DND-41 (cell line): Measurements from ENCODE around the gene TRIM31.
"Not testable (repeated sequence)": the region's sequence is repeated elsewhere in the genome, so short reads cannot be mapped to it uniquely, and the experiment has no call there.

Source experiments
- ATAC-seq: fragments of 200-7000 bp; cut with Tn5 transposase; 3 replicates; pipeline ENCODE4 v1.9.1; 2021; ENCODE audit warnings: low read depth; ENCODE audit not compliant: insufficient read depth
- DNase-seq: peaks from one replicate; pipeline ENCODE4 v3.0.0-alpha.2; 2020
- H2AFZ ChIP-seq: 2 replicates; pipeline ENCODE4 v1.6.0; 2012; ENCODE audit warnings: low read depth, low read length
- H3K27ac ChIP-seq: 2 replicates; pipeline ENCODE4 v1.5.1; 2012; ENCODE audit warnings: low read length, inconsistent platforms
- H3K27me3 ChIP-seq: fragments of 200-600 bp; sonication (generic); 2 replicates; pipeline ENCODE4 v1.6.0; 2012; ENCODE audit warnings: low read length, mild to moderate bottlenecking, inconsistent platforms; ENCODE audit not compliant: insufficient read depth, poor library complexity
- H3K36me3 ChIP-seq: 2 replicates; pipeline ENCODE4 v1.5.1; 2012; ENCODE audit warnings: low read length, inconsistent platforms; ENCODE audit not compliant: insufficient read depth
- H3K4me1 ChIP-seq: 2 replicates; pipeline ENCODE4 v1.5.1; 2012; ENCODE audit warnings: mild to moderate bottlenecking, low read length; ENCODE audit not compliant: insufficient read depth
- H3K4me2 ChIP-seq: 2 replicates; pipeline ENCODE4 v1.6.0; 2012; ENCODE audit warnings: mild to moderate bottlenecking, moderate library complexity, low read length, inconsistent platforms; ENCODE audit not compliant: insufficient read depth
- H3K4me3 ChIP-seq, 2 experiments: fragments of 200-600 bp in 1 of 2; shearing (Covaris generic) in 1 of 2; 2 replicates each; pipeline ENCODE4 v1.5.1; 2012 to 2016; ENCODE audit warnings: inconsistent platforms in 2 of 2, low read length in 2 of 2, mild to moderate bottlenecking in 2 of 2, low read depth in 1 of 2, moderate library complexity in 1 of 2
- H3K79me2 ChIP-seq: 2 replicates; pipeline ENCODE4 v1.6.0; 2012; ENCODE audit warnings: low read length, inconsistent platforms; ENCODE audit not compliant: insufficient read depth
- H3K9ac ChIP-seq: 2 replicates; pipeline ENCODE4 v1.6.0; 2012; ENCODE audit warnings: low read depth, mild to moderate bottlenecking, inconsistent platforms, low read length, moderate library complexity
- H3K9me3 ChIP-seq: 2 replicates; pipeline ENCODE4 v1.5.1; 2012; ENCODE audit warnings: low read length, moderate library complexity, mild to moderate bottlenecking, inconsistent platforms; ENCODE audit not compliant: insufficient read depth, severe bottlenecking
- H4K20me1 ChIP-seq: 2 replicates; pipeline ENCODE4 v1.6.0; 2012; ENCODE audit warnings: low read length; ENCODE audit not compliant: insufficient read depth
- EZH2 ChIP-seq: IDR thresholded peaks from 3 replicates; pipeline ENCODE4 v1.6.1; 2012; ENCODE audit warnings: borderline replicate concordance, low read depth, mild to moderate bottlenecking, moderate library complexity, low read length, inconsistent platforms; ENCODE audit not compliant: severe bottlenecking
- TF ChIP-seq, protein P1 (sequence below): IDR thresholded peaks from 2 replicates; pipeline ENCODE4 v1.5.1; 2012; ENCODE audit warnings: borderline replicate concordance, low read length, moderate library complexity, mild to moderate bottlenecking; ENCODE audit not compliant: poor library complexity, severe bottlenecking; ENCODE audit errors: extremely low read depth

TRIM31 gene

GRCh38 chr6:30121446-30122366, 8.8 kb upstream of the TRIM31 start:
- TF ChIP-seq EZH2 = no peak
- TF ChIP-seq, protein P1, sequence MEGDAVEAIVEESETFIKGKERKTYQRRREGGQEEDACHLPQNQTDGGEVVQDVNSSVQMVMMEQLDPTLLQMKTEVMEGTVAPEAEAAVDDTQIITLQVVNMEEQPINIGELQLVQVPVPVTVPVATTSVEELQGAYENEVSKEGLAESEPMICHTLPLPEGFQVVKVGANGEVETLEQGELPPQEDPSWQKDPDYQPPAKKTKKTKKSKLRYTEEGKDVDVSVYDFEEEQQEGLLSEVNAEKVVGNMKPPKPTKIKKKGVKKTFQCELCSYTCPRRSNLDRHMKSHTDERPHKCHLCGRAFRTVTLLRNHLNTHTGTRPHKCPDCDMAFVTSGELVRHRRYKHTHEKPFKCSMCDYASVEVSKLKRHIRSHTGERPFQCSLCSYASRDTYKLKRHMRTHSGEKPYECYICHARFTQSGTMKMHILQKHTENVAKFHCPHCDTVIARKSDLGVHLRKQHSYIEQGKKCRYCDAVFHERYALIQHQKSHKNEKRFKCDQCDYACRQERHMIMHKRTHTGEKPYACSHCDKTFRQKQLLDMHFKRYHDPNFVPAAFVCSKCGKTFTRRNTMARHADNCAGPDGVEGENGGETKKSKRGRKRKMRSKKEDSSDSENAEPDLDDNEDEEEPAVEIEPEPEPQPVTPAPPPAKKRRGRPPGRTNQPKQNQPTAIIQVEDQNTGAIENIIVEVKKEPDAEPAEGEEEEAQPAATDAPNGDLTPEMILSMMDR = no peak
- no peak overlapping the region for H3K27ac ChIP-seq
- ATAC-seq = no peak
- H3K4me3 ChIP-seq = no peak overlapping the region
- no peaks in the 10 kb centered on the region for H3K79me2 ChIP-seq
- no peaks in the 10 kb centered on the region for H3K4me1 ChIP-seq
- no peaks in the 10 kb centered on the region for H3K36me3 ChIP-seq
- H3K9me3 ChIP-seq = no peaks in the 10 kb centered on the region
- H3K9ac ChIP-seq = no peak overlapping the region
- H4K20me1 ChIP-seq = no peaks in the 10 kb centered on the region
- H3K4me2 ChIP-seq = no peak overlapping the region
- H2AFZ ChIP-seq = no peak overlapping the region
- peaks cover 22% of the 10 kb centered on the region for H3K27me3 ChIP-seq
- no peak for DNase-seq

DNA sequence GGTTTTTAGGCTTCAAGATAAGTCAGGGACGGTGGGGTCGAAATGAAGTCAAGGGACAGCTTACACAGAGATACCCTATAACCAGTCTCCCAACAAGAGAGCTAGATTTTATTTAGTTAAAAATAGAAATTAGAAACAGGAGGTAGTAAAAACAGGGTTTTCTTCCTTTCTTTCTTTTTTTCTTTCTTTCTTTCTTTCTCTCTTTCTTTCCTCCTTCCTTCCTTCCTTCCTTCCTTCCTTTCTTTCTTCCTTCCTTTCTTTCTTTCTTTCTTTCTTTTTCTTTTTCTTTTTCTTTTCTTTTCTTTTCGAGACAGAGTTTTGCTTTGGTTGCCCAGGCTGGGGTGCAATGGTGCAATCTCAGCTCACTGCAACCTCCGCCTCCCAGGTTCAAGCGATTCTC, 5.8 kb upstream of the TRIM31 start:
- not testable (repeated sequence) for H3K79me2 ChIP-seq, H3K27ac ChIP-seq, H3K9ac ChIP-seq, H3K4me2 ChIP-seq, H4K20me1 ChIP-seq, DNase-seq, H3K36me3 ChIP-seq, H3K4me1 ChIP-seq, ATAC-seq, H2AFZ ChIP-seq, H3K4me3 ChIP-seq, H3K9me3 ChIP-seq
- peaks cover 17% of the 10 kb centered on the region for H3K27me3 ChIP-seq

- H3K9me3 ChIP-seq = no peaks in the 10 kb centered on the region
- H3K4me2 ChIP-seq = no peak overlapping the region
- H3K4me1 ChIP-seq = no peaks in the 10 kb centered on the region
- no peaks in the 10 kb centered on the region for H3K79me2 ChIP-seq
- peaks cover 29% of the 10 kb centered on the region for H3K27me3 ChIP-seq
- H2AFZ ChIP-seq = no peak overlapping the region
- H4K20me1 ChIP-seq = no peaks in the 10 kb centered on the region
- no peak overlapping the region for H3K27ac ChIP-seq
- TF ChIP-seq, protein P1 = no peak
- TF ChIP-seq EZH2 = no peak
- no peak overlapping the region for H3K9ac ChIP-seq
- DNase-seq (no peak), ATAC-seq (no peak)
- no peaks in the 10 kb centered on the region for H3K36me3 ChIP-seq
- H3K4me3 ChIP-seq = no peak overlapping the region
Observed at GRCh38 chr6:30116724-30117123, 3.8 kb upstream of the TRIM31 start.

DNA sequence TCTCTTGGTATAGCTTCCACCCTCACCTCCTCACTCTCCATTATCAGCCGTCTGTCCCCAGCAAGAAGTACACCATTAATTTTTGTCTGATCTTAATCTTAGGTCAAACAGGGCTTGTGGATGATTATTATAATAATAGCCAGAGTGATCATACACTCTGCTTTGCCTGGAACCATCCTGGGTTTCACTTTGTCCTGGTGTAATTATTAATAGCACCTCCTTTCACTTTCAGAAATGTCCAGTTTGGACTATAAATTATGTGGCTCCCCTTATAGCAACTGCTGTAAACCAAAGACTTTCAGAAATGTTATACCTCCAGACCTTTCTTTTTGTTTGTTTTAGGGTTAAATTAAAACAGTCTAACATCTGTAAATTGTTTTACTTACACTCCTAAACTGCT, 951 bp upstream of the TRIM31 start:
- no peaks in the 10 kb centered on the region for H3K36me3 ChIP-seq
- H3K9me3 ChIP-seq = no peaks in the 10 kb centered on the region
- no peaks in the 10 kb centered on the region for H3K79me2 ChIP-seq
- no peak for DNase-seq
- no peak for ATAC-seq
- no peak overlapping the region for H3K27ac ChIP-seq
- no peaks in the 10 kb centered on the region for H3K4me1 ChIP-seq
- H3K4me2 ChIP-seq = no peak overlapping the region
- H2AFZ ChIP-seq = no peak overlapping the region
- no peak overlapping the region for H3K4me3 ChIP-seq
- H3K27me3 ChIP-seq = peaks cover 36% of the 10 kb centered on the region
- H3K9ac ChIP-seq = no peak overlapping the region
- no peaks in the 10 kb centered on the region for H4K20me1 ChIP-seq
- TF ChIP-seq, protein P1 = no peak
- TF ChIP-seq EZH2 = no peak
